ENCODE results near the gene STX3. TPM values are rescaled to one million over a fixed set of nuclear protein-coding genes. Genes with fewer than 3 reads are reported as not detected.
A peak's percentile ranks its signal among the peaks of the same experiment; 100 is the strongest.

Gene STX3
- total RNA-seq, 4 donors from 2014 or later: 36.5 to 46.4 (median 41.6) TPM

GRCh38 chr11:59756558-59756840 is 1.3 kb downstream of the STX3 start:
- no peak for DNase-seq
- intact Hi-C loops (cut with DNase I): no loop called here
- H3K9me3 ChIP-seq: no peaks in the 10 kb centered on the region
- no peak overlapping the region for H3K4me3 ChIP-seq (replicated peaks in 1 of 3)
- peak overlapping the region in 2 of 3 donors; percentile 94 to 96 for H3K27ac ChIP-seq
- peaks cover 14 to 15% of the 10 kb centered on the region in 2 donors for H3K4me1 ChIP-seq
- WGBS, 2 donors: 61 to 69% methylated on average over 3 of the region's 3 CpGs
- no peaks in the 10 kb centered on the region for H3K27me3 ChIP-seq
- TF ChIP-seq POLR2A (IDR thresholded peaks at IDR 0.05) (no peak), CTCF (IDR thresholded peaks at IDR 0.05) (no peak)
- no peaks in the 10 kb centered on the region for H3K36me3 ChIP-seq

- Histone ChIP-seq H3K27me3 (no peaks in the 10 kb centered on the region), H3K36me3 (no peaks in the 10 kb centered on the region), H3K27ac (peak overlapping the region in 2 of 3 donors; percentile 94 to 96), H3K9me3 (no peaks in the 10 kb centered on the region), H3K4me3 (replicated peaks in 1 of 3) (no peak overlapping the region), H3K4me1 (peaks cover 14 to 15% of the 10 kb centered on the region in 2 donors)
- whole genome bisulfite sequencing, 2 donors: 59 to 73% methylated on average over 4 of the region's 4 CpGs
- DNase-seq: peak; percentile 15 to 24
- no peak for TF ChIP-seq CTCF (IDR thresholded peaks at IDR 0.05)
- no peak for TF ChIP-seq POLR2A (IDR thresholded peaks at IDR 0.05)
- intact Hi-C loops (cut with DNase I): no loop called here
Measured at GRCh38 chr11:59756845-59757244, 1.7 kb downstream of the STX3 start.

DNA sequence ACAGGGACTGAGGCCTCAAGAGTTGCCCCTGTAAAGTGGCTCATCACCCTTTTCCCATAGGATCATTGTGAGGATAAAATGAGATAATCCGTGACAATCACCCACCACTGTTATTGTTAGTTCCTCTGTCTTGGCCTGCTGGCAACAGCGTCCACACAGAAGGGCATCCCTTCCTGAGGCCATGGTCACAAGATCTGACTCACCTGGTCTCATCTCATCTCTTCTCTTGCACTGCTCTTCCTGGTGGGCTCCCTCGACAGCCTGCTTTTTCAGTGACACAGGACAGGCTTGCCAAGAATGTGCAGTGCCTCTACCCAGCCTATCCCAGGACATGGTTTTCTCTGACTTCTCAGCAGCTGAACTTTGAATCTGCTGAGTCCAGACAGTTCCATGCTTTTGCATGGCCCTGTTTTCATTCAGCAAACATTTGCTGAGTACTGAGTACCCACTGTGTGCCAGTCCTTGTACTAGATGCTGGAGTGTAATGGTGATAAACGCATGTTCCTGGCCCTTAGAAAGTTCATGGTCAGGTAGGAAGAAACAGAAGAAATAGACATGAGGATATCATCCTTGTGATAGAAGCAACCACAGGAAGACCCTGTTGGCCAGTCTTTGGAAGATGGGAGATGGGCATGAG is 3.3 kb downstream of the STX3 start:
- intact Hi-C loops (cut with DNase I): no loop called here
- WGBS, 2 donors: 93 to 96% methylated on average over 4 of the region's 4 CpGs
- H3K27ac ChIP-seq: no peak overlapping the region

GRCh38 chr11:59759900-59760299 is 4.7 kb downstream of the STX3 start:
- peaks cover 14 to 15% of the 10 kb centered on the region in 2 donors for H3K4me1 ChIP-seq
- WGBS, 2 donors: 83 to 87% methylated on average over 4 of the region's 4 CpGs

More for the DNA sequence above, 3.3 kb downstream of the STX3 start:
- TF ChIP-seq CTCF (IDR thresholded peaks at IDR 0.05) (no peak), POLR2A (IDR thresholded peaks at IDR 0.05) (no peak)
- H3K27me3 ChIP-seq: no peaks in the 10 kb centered on the region
- H3K36me3 ChIP-seq: no peaks in the 10 kb centered on the region
- H3K4me3 ChIP-seq (replicated peaks in 1 of 3): no peak overlapping the region
- no peak for DNase-seq
- H3K9me3 ChIP-seq: no peaks in the 10 kb centered on the region
- peaks cover 14 to 15% of the 10 kb centered on the region in 2 donors for H3K4me1 ChIP-seq

More at GRCh38 chr11:59759900-59760299, 4.7 kb downstream of the STX3 start:
- Histone ChIP-seq H3K36me3 (no peaks in the 10 kb centered on the region), H3K27ac (no peak overlapping the region), H3K9me3 (no peaks in the 10 kb centered on the region), H3K4me3 (replicated peaks in 1 of 3) (no peak overlapping the region), H3K27me3 (no peaks in the 10 kb centered on the region)
- DNase-seq: no peak
- intact Hi-C loops (cut with DNase I): no loop called here
- TF ChIP-seq POLR2A (IDR thresholded peaks at IDR 0.05) (no peak), CTCF (IDR thresholded peaks at IDR 0.05) (no peak)
